OCI-LY3 (cell line): ENCODE data around the gene TRANK1.
A peak's percentile ranks its signal among the peaks of the same experiment; 100 is the strongest.

Experiments
- H2AFZ ChIP-seq: fragments of 200-600, 300-600 bp; shearing (Covaris generic); 2 replicates; pipeline ENCODE4 v1.6.0; 2014; ENCODE audit warnings: antibody characterized with exemption, low read depth, low read length
- H3K27ac ChIP-seq: fragments of 200-600, 300-600 bp; sonication (generic); 2 replicates; pipeline ENCODE4 v1.5.1; 2014; ENCODE audit warnings: mild to moderate bottlenecking, low read length, moderate library complexity, mixed read lengths
- H3K27me3 ChIP-seq: fragments of 200-600, 300-600 bp; sonication (generic); 2 replicates; pipeline ENCODE4 v1.6.1; 2014; ENCODE audit warnings: low read depth, low read length, mixed read lengths
- H3K36me3 ChIP-seq: fragments of 200-600, 300-600 bp; sonication (generic); replicated peaks from 2 replicates; pipeline ENCODE3; 2014; ENCODE audit warnings: low read depth, low read length, mixed read lengths
- H3K4me1 ChIP-seq: fragments of 300-600, 200-600 bp; sonication (generic); 2 replicates; pipeline ENCODE4 v1.6.1; 2014; ENCODE audit warnings: low read length, mixed read lengths
- H3K4me2 ChIP-seq: fragments of 200-600, 300-600 bp; sonication (generic); 2 replicates; pipeline ENCODE4 v1.6.1; 2014; ENCODE audit warnings: low read length, mixed read lengths
- H3K4me3 ChIP-seq: fragments of 300-600, 200-600 bp; sonication (generic); 2 replicates; pipeline ENCODE4 v1.5.1; 2014; ENCODE audit warnings: antibody characterized with exemption, mild to moderate bottlenecking, low read length, moderate library complexity
- H3K79me2 ChIP-seq: fragments of 300-600, 200-600 bp; shearing (Covaris generic); 2 replicates; pipeline ENCODE4 v1.6.1; 2014; ENCODE audit warnings: mild to moderate bottlenecking, low read length, mixed read lengths
- H3K9ac ChIP-seq: fragments of 300-600, 200-600 bp; shearing (Covaris generic); 2 replicates; pipeline ENCODE4 v1.6.0; 2014; ENCODE audit warnings: mild to moderate bottlenecking, low read length, moderate library complexity
- H3K9me3 ChIP-seq: fragments of 200-600, 300-600 bp; shearing (Covaris generic); 2 replicates; pipeline ENCODE4 v1.6.1; 2014; ENCODE audit warnings: low read length, mixed read lengths; ENCODE audit not compliant: insufficient read depth
- H4K20me1 ChIP-seq: fragments of 200-600, 300-600 bp; sonication (generic); 2 replicates; pipeline ENCODE4 v1.6.1; 2016; ENCODE audit warnings: low read length, mixed read lengths; ENCODE audit not compliant: insufficient read depth
- EZH2phosphoT487 ChIP-seq: fragments of 200-600 bp; shearing (Covaris generic); IDR thresholded peaks from 2 replicates; pipeline ENCODE4 v1.6.1; 2018; ENCODE audit warnings: antibody characterized with exemption, mixed run types, low read depth
- TF ChIP-seq, protein P1 (sequence below): fragments of 200-600, 300-600 bp; sonication (generic); IDR thresholded peaks from 2 replicates; pipeline ENCODE4 v1.5.1; 2014; ENCODE audit warnings: antibody characterized with exemption, low read length, low read depth

TRANK1 gene

DNA sequence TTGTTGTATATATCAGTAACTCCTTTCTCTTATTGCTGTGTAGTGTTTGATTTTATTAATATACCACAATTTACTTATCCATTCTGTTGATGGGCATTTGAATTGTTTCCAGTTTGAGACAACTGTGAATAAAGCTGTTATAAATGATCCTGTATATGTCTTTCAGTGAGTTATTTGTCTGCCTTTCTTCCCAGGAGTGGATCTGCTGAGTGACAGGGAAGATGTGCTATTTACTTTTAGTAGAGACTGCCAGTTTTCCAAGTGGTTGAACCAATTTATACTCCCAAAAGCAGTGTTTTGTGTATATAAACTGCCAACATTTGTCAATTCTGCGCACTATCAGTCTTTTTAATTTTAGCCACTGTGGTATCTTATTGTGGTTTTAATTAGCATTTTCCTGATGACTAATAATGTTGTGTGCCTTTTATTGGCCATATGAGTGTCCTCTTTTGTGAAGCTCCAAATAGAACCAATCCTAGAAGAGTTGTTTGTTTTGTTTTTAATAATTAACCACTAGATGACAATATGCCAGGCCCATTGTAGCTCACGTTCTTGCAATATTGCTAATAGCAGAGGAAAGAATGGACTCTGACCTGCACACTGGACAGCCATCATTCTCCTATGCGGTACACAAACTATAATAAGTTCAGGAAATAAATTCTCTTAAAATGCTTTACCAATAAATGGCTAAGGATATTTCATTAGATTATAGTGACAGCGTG lies 25.3 kb downstream of the TRANK1 start:
- no peak overlapping the region for H3K4me3 ChIP-seq
- peak overlapping the region; percentile 90; the same call in 1 of the 2 replicates for H3K27ac ChIP-seq
- no peaks in the 10 kb centered on the region for H3K79me2 ChIP-seq

DNA sequence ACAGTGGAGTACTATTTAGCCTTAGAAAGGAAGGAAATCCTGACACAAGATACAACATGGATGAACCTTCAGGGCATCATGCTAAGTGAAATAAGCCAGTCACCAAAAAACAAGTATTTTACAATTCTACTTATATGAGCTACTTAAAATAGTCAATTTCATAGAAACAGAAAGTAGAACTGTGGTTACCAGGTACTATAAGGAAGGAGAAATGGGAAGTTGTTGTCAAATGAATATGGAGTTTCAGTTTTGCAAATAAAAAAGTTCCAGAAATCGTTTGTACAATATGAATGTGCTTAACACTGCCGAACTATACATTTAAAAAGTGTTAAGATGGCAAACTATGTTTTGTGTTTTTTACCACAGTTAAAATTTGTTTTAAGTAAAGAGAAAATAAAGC lies 26.8 kb downstream of the TRANK1 start:
- H3K9ac ChIP-seq: peak overlapping the region; percentile 54; the same call in 1 of the 2 replicates
- H3K9me3 ChIP-seq: peaks cover 25% of the 10 kb centered on the region
- H3K4me3 ChIP-seq: peak overlapping the region; percentile 41
- TF ChIP-seq, protein P1, sequence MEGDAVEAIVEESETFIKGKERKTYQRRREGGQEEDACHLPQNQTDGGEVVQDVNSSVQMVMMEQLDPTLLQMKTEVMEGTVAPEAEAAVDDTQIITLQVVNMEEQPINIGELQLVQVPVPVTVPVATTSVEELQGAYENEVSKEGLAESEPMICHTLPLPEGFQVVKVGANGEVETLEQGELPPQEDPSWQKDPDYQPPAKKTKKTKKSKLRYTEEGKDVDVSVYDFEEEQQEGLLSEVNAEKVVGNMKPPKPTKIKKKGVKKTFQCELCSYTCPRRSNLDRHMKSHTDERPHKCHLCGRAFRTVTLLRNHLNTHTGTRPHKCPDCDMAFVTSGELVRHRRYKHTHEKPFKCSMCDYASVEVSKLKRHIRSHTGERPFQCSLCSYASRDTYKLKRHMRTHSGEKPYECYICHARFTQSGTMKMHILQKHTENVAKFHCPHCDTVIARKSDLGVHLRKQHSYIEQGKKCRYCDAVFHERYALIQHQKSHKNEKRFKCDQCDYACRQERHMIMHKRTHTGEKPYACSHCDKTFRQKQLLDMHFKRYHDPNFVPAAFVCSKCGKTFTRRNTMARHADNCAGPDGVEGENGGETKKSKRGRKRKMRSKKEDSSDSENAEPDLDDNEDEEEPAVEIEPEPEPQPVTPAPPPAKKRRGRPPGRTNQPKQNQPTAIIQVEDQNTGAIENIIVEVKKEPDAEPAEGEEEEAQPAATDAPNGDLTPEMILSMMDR: no peak
- TF ChIP-seq EZH2phosphoT487: no peak
- H3K4me1 ChIP-seq: peaks cover 54% of the 10 kb centered on the region
- H4K20me1 ChIP-seq: no peaks in the 10 kb centered on the region
- H3K27ac ChIP-seq: peak overlapping the region; percentile 90
- no peaks in the 10 kb centered on the region for H3K27me3 ChIP-seq
- peaks cover 26% of the 10 kb centered on the region for H3K36me3 ChIP-seq
- H3K79me2 ChIP-seq: no peaks in the 10 kb centered on the region
- peak overlapping the region; percentile 64 for H3K4me2 ChIP-seq
- no peak overlapping the region for H2AFZ ChIP-seq

More for the DNA sequence above, 25.3 kb downstream of the TRANK1 start:
- no peaks in the 10 kb centered on the region for H4K20me1 ChIP-seq
- H2AFZ ChIP-seq: no peak overlapping the region
- H3K36me3 ChIP-seq: peaks cover 26% of the 10 kb centered on the region
- no peak for TF ChIP-seq EZH2phosphoT487
- TF ChIP-seq, protein P1: no peak
- no peaks in the 10 kb centered on the region for H3K27me3 ChIP-seq
- H3K4me2 ChIP-seq: no peak overlapping the region
- peaks cover 45% of the 10 kb centered on the region for H3K4me1 ChIP-seq
- no peak overlapping the region for H3K9ac ChIP-seq
- H3K9me3 ChIP-seq: peaks cover 25% of the 10 kb centered on the region

GRCh38 chr3:36911990-36912804 lies 32.7 kb downstream of the TRANK1 start:
- peaks cover 74% of the 10 kb centered on the region for H3K4me1 ChIP-seq
- H3K36me3 ChIP-seq: no peaks in the 10 kb centered on the region
- peak overlapping the region; percentile 78 for H3K9ac ChIP-seq
- H4K20me1 ChIP-seq: no peaks in the 10 kb centered on the region
- TF ChIP-seq, protein P1: no peak
- no peak for TF ChIP-seq EZH2phosphoT487
- H3K27ac ChIP-seq: peak overlapping the region; percentile 97
- H3K4me3 ChIP-seq: peak overlapping the region; percentile 60
- no peaks in the 10 kb centered on the region for H3K27me3 ChIP-seq
- H3K4me2 ChIP-seq: peak overlapping the region; percentile 76
- no peaks in the 10 kb centered on the region for H3K9me3 ChIP-seq
- peaks cover 14% of the 10 kb centered on the region for H3K79me2 ChIP-seq
- no peak overlapping the region for H2AFZ ChIP-seq

GRCh38 chr3:36909666-36910065 lies 35.2 kb downstream of the TRANK1 start:
- H3K79me2 ChIP-seq: peaks cover 31% of the 10 kb centered on the region
- H3K4me3 ChIP-seq: no peak overlapping the region
- H3K27ac ChIP-seq: peak overlapping the region; percentile 81
- H3K9me3 ChIP-seq: no peaks in the 10 kb centered on the region
- H3K9ac ChIP-seq: peak overlapping the region; percentile 75; the same call in 1 of the 2 replicates
- peaks cover 76% of the 10 kb centered on the region for H3K4me1 ChIP-seq
- H4K20me1 ChIP-seq: no peaks in the 10 kb centered on the region
- TF ChIP-seq EZH2phosphoT487: no peak
- TF ChIP-seq, protein P1: no peak
- no peaks in the 10 kb centered on the region for H3K27me3 ChIP-seq
- no peak overlapping the region for H2AFZ ChIP-seq
- peak overlapping the region; percentile 86 for H3K4me2 ChIP-seq
- H3K36me3 ChIP-seq: peaks cover 13% of the 10 kb centered on the region
